GM12873 (cell line): ENCODE results near the gene PLXNB2.

Experiments used
- TF ChIP-seq, protein P1 (sequence below): IDR thresholded peaks from 2 replicates; pipeline ENCODE4 v1.5.1; 2012; ENCODE audit warnings: low read depth, mild to moderate bottlenecking, moderate library complexity, low read length, control low read depth; ENCODE audit not compliant: insufficient read depth; ENCODE audit errors: missing control alignments

Gene PLXNB2

DNA sequence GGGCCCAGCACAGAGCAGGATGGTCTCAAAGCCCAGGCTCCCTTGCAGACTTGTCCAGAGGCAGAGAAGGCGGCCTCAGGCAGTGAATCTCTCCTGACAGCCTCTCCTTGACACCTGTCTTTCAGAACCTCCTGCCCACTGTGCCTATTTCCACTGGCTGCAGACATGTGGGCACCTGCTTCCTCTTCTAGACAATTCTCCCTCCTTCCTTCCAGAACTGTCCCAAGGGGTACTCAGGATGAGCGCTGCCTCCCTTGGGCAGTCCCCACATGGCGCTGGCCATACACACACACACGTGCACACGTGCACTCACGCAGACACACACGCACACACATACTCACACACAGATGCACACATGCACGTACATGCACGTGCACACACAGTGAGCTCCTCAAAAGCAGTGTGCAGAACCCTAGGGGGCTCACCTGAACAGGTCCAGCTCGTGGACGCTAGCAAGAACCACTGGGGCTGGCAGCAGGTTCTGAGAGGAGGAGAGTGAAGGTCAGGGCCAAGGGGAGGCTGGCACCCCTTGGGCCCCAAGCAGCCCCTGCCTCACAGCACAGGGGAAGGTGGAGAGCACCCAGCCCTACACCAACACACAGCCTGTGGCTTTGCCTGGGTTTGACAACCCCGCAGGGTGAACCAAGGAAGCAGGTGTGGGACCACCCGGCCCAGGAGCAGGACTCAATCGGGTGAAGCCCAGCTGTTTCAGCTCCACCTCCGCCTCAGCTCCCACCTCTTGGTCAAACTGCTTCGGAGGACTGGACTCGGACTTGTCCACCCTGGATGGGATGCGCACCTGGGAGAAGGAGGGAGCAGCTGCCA is 8.1 kb upstream of the PLXNB2 start:
- TF ChIP-seq, protein P1, sequence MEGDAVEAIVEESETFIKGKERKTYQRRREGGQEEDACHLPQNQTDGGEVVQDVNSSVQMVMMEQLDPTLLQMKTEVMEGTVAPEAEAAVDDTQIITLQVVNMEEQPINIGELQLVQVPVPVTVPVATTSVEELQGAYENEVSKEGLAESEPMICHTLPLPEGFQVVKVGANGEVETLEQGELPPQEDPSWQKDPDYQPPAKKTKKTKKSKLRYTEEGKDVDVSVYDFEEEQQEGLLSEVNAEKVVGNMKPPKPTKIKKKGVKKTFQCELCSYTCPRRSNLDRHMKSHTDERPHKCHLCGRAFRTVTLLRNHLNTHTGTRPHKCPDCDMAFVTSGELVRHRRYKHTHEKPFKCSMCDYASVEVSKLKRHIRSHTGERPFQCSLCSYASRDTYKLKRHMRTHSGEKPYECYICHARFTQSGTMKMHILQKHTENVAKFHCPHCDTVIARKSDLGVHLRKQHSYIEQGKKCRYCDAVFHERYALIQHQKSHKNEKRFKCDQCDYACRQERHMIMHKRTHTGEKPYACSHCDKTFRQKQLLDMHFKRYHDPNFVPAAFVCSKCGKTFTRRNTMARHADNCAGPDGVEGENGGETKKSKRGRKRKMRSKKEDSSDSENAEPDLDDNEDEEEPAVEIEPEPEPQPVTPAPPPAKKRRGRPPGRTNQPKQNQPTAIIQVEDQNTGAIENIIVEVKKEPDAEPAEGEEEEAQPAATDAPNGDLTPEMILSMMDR, result no peak

DNA sequence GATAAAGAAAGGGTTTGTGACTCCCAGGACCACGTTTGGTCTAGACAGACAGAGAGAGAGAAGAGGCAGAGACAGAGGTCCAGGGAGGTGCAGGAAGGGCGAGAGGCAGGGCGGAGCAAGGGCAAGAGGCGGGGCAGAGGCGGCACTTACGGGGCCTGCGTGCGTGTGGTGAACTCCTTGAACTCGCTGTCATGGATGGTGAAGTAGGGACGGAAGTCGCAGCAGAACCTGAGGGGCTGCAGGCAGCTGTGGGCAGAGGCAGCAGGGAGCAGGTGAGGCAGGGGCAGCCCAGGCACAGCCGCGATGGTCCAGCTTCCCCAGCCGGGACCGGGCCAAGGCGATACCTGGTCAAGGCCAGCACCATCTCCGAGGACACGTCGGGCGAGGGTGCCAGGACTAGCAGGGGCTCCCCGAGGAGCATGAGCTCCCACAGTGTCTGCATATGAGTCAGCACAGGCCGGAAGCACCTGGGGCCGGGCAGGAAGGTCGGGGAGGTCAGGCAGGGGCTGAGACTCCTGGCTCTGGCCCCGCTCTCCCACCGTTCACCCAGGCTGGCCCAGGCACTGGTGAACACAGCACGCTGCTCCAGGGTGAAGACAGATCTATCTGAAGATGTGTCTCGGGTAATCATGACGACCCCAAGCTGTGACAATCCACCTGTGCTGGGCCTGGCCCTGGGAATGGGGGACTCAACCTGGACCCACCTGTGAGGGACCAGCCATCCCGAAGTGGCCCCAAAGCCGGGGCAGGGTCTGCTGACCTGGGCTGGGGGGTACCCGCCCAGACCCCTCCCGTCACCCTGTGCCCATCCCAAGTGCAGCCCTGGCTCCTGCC is 7.2 kb upstream of the PLXNB2 start:
- TF ChIP-seq, protein P1, result no peak

DNA sequence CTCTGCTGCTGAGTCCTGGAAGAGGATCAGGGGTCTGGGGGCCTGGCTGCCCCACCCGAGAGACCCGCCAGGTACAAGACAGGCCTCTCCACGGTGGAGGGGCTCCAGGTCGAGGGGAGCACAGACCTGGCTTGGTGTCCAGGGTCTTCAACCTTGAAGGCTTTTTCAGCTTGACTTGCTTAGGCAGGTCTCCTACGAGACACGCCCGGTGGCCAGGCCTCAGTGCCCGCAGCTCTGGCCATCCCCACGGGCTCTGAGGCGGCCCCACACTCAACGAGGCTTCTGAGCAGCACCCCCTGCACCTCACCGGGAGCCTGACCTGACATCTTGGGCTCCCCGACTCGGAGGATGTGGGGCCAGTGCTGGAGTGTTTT is 6.6 kb upstream of the PLXNB2 start:
- TF ChIP-seq, protein P1, result no peak

DNA sequence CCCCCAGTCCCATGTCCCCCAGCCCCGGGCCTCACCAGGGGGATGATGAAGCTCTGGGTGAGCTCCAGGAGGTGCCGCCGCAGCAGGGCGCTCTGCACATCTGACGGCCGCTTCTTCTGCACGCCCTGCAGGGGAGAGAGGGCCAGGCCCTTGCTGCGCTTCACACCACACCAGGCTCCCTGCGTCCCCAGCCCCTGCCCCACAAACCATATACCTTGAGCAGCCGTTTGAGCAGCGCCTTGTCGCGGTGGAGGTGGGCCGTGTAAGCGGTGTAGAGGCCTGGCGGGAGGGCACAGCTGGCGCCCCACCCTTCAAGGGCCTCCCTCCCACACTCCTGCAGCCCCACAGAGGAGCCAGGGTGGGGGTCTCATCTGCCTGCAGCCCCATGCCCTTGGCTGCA is 6.2 kb upstream of the PLXNB2 start:
- TF ChIP-seq, protein P1, result no peak

DNA sequence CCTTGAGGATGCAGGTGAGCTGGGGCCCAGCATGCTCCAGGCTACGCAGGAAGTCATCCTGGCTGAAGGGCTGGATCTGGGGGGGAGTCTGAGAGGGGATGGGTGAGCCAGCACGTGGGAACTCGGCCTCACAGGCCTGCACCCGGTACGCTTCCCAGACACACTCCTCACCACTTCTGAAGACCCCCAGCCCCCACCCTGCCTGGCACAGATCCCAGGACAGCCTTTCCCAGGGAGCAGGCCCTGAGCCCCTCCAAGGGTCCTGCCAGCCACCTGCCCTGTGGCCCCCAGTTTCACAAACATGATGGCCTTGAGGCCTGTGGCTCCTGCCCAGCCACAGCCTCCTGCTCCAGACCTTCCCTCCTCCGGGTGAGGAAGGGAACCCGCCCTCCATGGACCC is 5.6 kb upstream of the PLXNB2 start:
- TF ChIP-seq, protein P1, result no peak

DNA sequence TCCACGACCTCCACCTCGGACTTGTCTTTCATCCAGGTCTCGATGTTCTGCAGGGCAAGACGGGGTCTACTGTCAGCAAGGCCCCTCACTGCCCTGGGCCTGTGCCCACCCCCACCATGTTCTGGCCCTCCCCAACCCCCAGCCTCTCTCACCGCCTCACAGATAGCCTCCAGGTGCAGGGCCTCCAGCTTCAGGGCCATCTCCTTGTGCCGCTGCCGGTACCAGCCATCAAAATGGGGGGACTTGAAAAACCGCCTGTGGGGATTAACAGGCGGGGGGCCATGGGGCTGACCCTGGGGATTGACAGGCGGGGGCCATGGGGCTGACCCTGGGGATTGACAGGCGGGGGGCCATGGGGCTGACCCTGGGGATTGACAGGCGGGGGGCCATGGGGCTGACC is 4.9 kb upstream of the PLXNB2 start:
- TF ChIP-seq, protein P1, result no peak

DNA sequence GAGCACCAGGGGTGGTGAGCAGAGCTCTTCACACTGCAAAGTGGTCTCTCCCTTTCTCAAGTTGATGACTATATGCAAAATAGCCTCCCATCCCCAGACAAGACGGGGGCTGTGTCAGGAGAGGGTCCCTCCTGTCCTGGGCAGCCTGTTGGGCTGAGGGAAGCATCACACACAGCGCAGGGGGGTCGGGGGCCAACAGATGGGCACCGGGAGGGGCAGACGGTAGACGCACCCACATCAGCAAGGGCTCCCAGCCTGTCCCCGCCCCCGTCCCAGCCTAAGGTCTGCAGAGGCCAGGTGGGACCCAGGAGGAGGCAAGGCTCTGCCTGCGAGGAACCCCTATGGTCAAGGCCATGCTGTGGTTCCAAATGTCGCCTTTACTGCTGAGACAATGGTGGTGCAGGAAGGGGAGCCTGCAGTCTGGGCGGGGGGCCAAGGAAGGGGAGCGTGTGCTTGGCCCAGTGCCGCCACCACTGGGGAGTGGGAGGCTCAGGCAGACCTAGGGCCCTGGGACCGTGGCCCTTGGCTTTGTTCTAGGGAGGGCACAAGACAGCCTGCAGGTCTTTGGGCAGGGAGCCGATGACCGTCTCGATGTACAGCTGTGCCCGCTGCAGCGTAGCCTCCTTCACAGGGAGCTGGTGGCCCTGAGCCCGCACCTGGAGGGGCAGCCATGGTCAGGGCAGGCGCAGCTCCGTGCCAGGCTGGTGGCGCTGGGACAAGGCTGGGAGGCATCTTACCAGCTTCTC is 4.3 kb upstream of the PLXNB2 start:
- TF ChIP-seq, protein P1, result no peak
